Neuronal stem cell (in vitro differentiated cells): ENCODE measurements around the gene PRRX2.
A peak's percentile ranks its signal among the peaks of the same experiment; 100 is the strongest.

Experiments
- DNase-seq: peaks from one replicate; pipeline ENCODE4 v3.0.0-alpha.2; 2013; ENCODE audit warnings: low spot score
- H2AFZ ChIP-seq: one replicate; pipeline ENCODE4 v1.6.1; 2013; ENCODE audit warnings: mild to moderate bottlenecking, low read length, inconsistent platforms
- H2AK5ac ChIP-seq: 2 replicates; pipeline ENCODE4 v1.6.1; 2013; ENCODE audit warnings: low read depth, mild to moderate bottlenecking, inconsistent platforms, low read length, moderate library complexity, mixed read lengths
- H2BK120ac ChIP-seq: 2 replicates; pipeline ENCODE4 v1.6.1; 2013; ENCODE audit warnings: low read depth, mild to moderate bottlenecking, inconsistent platforms, low read length, moderate library complexity, mixed read lengths
- H2BK12ac ChIP-seq: one replicate; pipeline ENCODE4 v1.6.1; 2013; ENCODE audit warnings: low read length, inconsistent platforms
- H2BK15ac ChIP-seq: 2 replicates; pipeline ENCODE4 v1.6.1; 2013; ENCODE audit warnings: mild to moderate bottlenecking, low read length, inconsistent platforms, mixed read lengths
- H2BK5ac ChIP-seq: one replicate; pipeline ENCODE4 v1.6.1; 2013; ENCODE audit warnings: inconsistent platforms, mild to moderate bottlenecking, low read length, moderate library complexity
- H3K14ac ChIP-seq: one replicate; pipeline ENCODE4 v1.6.1; 2013; ENCODE audit warnings: low read length, inconsistent platforms
- H3K18ac ChIP-seq: 2 replicates; pipeline ENCODE4 v1.6.1; 2013; ENCODE audit warnings: low read length, inconsistent platforms
- H3K23ac ChIP-seq: 2 replicates; pipeline ENCODE4 v1.6.1; 2013; ENCODE audit warnings: low read depth, mild to moderate bottlenecking, mixed read lengths, low read length, inconsistent platforms; ENCODE audit not compliant: poor library complexity
- H3K27ac ChIP-seq: replicated peaks from 3 replicates; pipeline ENCODE4 v1.5.1; 2013; ENCODE audit warnings: low read length, inconsistent platforms
- H3K27me3 ChIP-seq, 3 experiments: 2 replicates each; pipeline ENCODE4 v1.6.1; 2013; ENCODE audit warnings: low read length in 3 of 3, mild to moderate bottlenecking in 2 of 3, inconsistent platforms in 1 of 3, low read depth in 1 of 3, mixed read lengths in 1 of 3, moderate library complexity in 1 of 3; ENCODE audit not compliant: control insufficient read depth in 3 of 3, insufficient read depth in 3 of 3
- H3K36me3 ChIP-seq, 2 donors: replicated peaks in 1 of 2; 2 replicates each; pipeline ENCODE4 v1.6.1; 2013; ENCODE audit warnings: low read length in 2 of 2; ENCODE audit not compliant: control insufficient read depth in 2 of 2, insufficient read depth in 2 of 2
- H3K4ac ChIP-seq: 2 replicates; pipeline ENCODE4 v1.6.1; 2013; ENCODE audit warnings: inconsistent platforms, mild to moderate bottlenecking, low read length, moderate library complexity
- H3K4me1 ChIP-seq, 2 donors: 1 replicate in 1 of 2; 2 replicates in 1 of 2; pipeline ENCODE4 v1.6.1; 2013; ENCODE audit warnings: low read length in 2 of 2, low read depth in 1 of 2; ENCODE audit not compliant: control insufficient read depth in 2 of 2, insufficient read depth in 1 of 2
- H3K4me2 ChIP-seq: one replicate; pipeline ENCODE4 v1.6.1; 2013; ENCODE audit warnings: mild to moderate bottlenecking, low read length, inconsistent platforms; ENCODE audit not compliant: insufficient read depth, poor library complexity, severe bottlenecking
- H3K4me3 ChIP-seq, 2 donors: 2 replicates each; pipeline ENCODE4 v1.5.1; 2013; ENCODE audit warnings: low read length in 2 of 2, mild to moderate bottlenecking in 2 of 2, inconsistent platforms in 1 of 2, moderate library complexity in 1 of 2
- H3K79me1 ChIP-seq: one replicate; pipeline ENCODE4 v1.6.1; 2013; ENCODE audit warnings: low read depth, mild to moderate bottlenecking, inconsistent platforms, low read length, moderate library complexity
- H3K9ac ChIP-seq: one replicate; pipeline ENCODE4 v1.6.1; 2013; ENCODE audit warnings: mild to moderate bottlenecking, low read depth, low read length, inconsistent platforms; ENCODE audit not compliant: poor library complexity
- H3K9me3 ChIP-seq, 2 donors: replicated peaks in 1 of 2; 2 replicates each; pipeline versions ENCODE3 to v1.6.1; 2013; ENCODE audit warnings: low read length in 2 of 2, mild to moderate bottlenecking in 2 of 2, inconsistent platforms in 1 of 2, low read depth in 1 of 2, mixed read lengths in 1 of 2, moderate library complexity in 1 of 2; ENCODE audit not compliant: control insufficient read depth in 2 of 2, insufficient read depth in 1 of 2
- H4K8ac ChIP-seq: one replicate; pipeline ENCODE4 v1.6.1; 2013; ENCODE audit warnings: low read depth, mild to moderate bottlenecking, inconsistent platforms, low read length, moderate library complexity
- H4K91ac ChIP-seq: one replicate; pipeline ENCODE4 v1.6.1; 2013; ENCODE audit warnings: low read length, low read depth, mild to moderate bottlenecking, inconsistent platforms; ENCODE audit not compliant: poor library complexity
- WGBS, 2 donors: extraction: QIAGEN DNeasy Blood & Tissue Kit; methylation state at CpG; one replicate each; pipeline ENCODE4 v1.1.7; 2013; ENCODE audit warnings: missing lambda C conversion rate in 2 of 2, mixed read lengths in 1 of 2; ENCODE audit not compliant: insufficient read length in 2 of 2, insufficient replicate concordance in 1 of 2; ENCODE audit errors: extremely low coverage in 2 of 2; 5-methylcytosine and 5-hydroxymethylcytosine counted together

Gene PRRX2

DNA sequence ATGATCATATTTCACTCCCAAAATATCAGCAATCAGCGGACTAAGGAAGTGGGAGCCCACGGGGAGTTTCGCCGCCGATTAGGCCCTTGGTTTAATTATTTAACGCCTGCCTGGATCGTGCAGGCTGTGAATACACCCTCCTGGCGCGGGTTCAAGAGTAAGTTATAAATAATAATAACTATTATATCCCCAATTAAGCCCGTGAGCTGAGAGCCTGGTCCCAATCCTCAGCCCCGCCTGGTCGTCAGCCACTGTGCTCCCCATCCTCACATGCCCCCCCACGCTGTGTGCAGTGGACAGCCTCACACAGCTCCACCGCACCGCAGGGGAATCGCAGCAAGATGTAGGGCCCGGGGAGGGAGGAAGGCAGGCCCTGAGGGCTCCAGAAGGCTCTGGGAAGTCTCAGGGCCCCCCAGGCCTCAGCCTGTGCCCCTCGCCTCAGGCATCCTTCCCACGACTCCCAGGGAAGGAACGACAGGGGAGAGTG lies 10.8 kb upstream of the PRRX2 start:
- no peak overlapping the region for H3K4me3 ChIP-seq
- no peak overlapping the region for H2BK120ac ChIP-seq
- peaks cover 0 to 2% of the 10 kb centered on the region in 2 donors for H3K36me3 ChIP-seq
- peak overlapping the region; percentile 74 for H2AK5ac ChIP-seq
- no peak overlapping the region for H3K9ac ChIP-seq
- peaks cover 0 to 8% of the 10 kb centered on the region in 2 donors for H3K4me1 ChIP-seq
- no peak overlapping the region for H4K8ac ChIP-seq
- H3K27me3 ChIP-seq = peaks cover 0 to 53% (median 0%) of the 10 kb centered on the region in 3 experiments
- H3K23ac ChIP-seq = no peak overlapping the region
- peak overlapping the region; percentile 75 for H2BK12ac ChIP-seq
- H3K9me3 ChIP-seq = peaks cover 0 to 4% of the 10 kb centered on the region in 2 donors
- H4K91ac ChIP-seq = no peak overlapping the region
- H2BK5ac ChIP-seq = no peak overlapping the region
- H3K4me2 ChIP-seq = no peak overlapping the region
- no peak overlapping the region for H3K18ac ChIP-seq
- no CpG with 5 or more reads among the region's 20 CpGs for WGBS, 2 donors
- no peak overlapping the region for H3K14ac ChIP-seq
- H2AFZ ChIP-seq = no peak overlapping the region
- peak overlapping the region; percentile 83 for H2BK15ac ChIP-seq
- DNase-seq = no peak
- H3K79me1 ChIP-seq = no peaks in the 10 kb centered on the region
- H3K4ac ChIP-seq = no peak overlapping the region
- no peak overlapping the region for H3K27ac ChIP-seq

GRCh38 chr9:129655154-129655553 lies 10.3 kb upstream of the PRRX2 start:
- Histone ChIP-seq H2BK15ac (no peak overlapping the region), H2BK5ac (no peak overlapping the region), H2AFZ (no peak overlapping the region), H3K27me3 (peaks cover 0 to 48% (median 0%) of the 10 kb centered on the region in 3 experiments), H3K9ac (no peak overlapping the region), H4K91ac (no peak overlapping the region), H3K4me1 (peaks cover 0 to 5% of the 10 kb centered on the region in 2 donors), H4K8ac (peak overlapping the region; percentile 43), H2BK12ac (no peak overlapping the region), H3K18ac (no peak overlapping the region), H2BK120ac (no peak overlapping the region), H3K4me3 (no peak overlapping the region), H3K14ac (no peak overlapping the region), H3K27ac (no peak overlapping the region), H3K9me3 (peaks cover 0 to 4% of the 10 kb centered on the region in 2 donors), H3K36me3 (peaks cover 0 to 2% of the 10 kb centered on the region in 2 donors), H3K79me1 (no peaks in the 10 kb centered on the region), H3K4ac (no peak overlapping the region), H3K4me2 (no peak overlapping the region), H3K23ac (peak overlapping the region; percentile 80), H2AK5ac (no peak overlapping the region)
- no peak for DNase-seq
- WGBS, 2 donors = no CpG with 5 or more reads among the region's 7 CpGs

DNA sequence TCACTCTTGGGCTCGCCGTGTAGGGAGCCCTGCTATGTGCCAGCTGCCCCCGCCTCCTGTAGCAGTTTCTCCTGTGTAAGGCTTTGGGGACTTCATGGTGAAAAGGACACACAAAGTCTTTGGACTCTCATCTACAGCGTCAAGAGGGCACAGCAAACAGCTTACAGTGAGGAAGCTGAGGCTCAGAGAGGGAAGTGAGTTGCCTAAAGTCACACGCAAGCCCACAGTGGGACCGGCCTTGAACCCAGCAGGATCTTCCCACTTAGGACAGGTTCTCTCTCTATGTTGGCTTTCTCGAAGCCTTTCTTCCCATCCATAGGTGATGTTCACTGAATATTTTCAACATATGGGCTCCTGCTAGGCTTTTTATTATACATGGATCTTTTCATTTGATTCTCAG lies 9.8 kb upstream of the PRRX2 start:
- Histone ChIP-seq H3K9ac (peak overlapping the region; percentile 66), H3K79me1 (no peaks in the 10 kb centered on the region), H4K91ac (no peak overlapping the region), H3K4me3 (peak overlapping the region in 1 of 2 donors; percentile 30), H3K9me3 (peaks cover 0 to 4% of the 10 kb centered on the region in 2 donors), H2BK15ac (peak overlapping the region; percentile 94), H3K4ac (no peak overlapping the region), H3K18ac (peak overlapping the region; percentile 38), H2AK5ac (no peak overlapping the region), H2BK120ac (no peak overlapping the region), H2AFZ (no peak overlapping the region), H2BK12ac (peak overlapping the region; percentile 66), H2BK5ac (no peak overlapping the region), H3K4me2 (no peak overlapping the region), H3K4me1 (peaks cover 0 to 5% of the 10 kb centered on the region in 2 donors), H3K14ac (no peak overlapping the region), H3K36me3 (peaks cover 0 to 2% of the 10 kb centered on the region in 2 donors), H3K27ac (no peak overlapping the region), H4K8ac (no peak overlapping the region), H3K27me3 (peaks cover 0 to 43% (median 0%) of the 10 kb centered on the region in 3 experiments), H3K23ac (no peak overlapping the region)
- no CpG with 5 or more reads among the region's 7 CpGs for WGBS, 2 donors
- DNase-seq = no peak

DNA sequence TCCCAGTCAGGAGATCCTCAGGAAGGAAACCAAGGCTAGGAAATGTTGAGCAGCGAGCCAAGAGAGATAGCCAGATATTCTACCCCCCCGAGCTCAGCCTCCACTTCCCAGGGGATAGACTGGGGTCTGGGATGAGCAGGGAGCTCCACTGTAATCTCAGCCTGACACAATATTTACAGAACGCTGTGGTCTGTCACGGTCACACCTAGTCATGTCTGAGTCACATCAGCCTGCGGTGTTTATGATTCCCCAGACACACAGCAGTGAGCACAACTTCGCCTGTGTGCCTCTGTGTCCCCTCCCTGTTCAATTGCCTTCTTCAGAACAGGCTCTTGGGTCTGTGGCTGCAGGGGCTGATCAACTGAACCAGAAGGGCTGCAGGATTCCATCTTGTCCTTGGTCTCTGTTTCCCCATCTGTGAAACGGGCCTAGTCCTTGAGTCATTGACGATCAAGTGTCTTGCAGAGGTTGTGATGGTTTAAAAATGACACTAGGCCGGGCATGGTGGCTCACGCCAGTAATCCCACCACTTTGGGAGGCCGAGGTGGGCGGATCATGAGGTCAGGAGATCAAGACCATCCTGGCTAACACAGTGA lies 8.6 kb upstream of the PRRX2 start:
- WGBS, 2 donors = no CpG with 5 or more reads among the region's 12 CpGs
- Histone ChIP-seq H4K91ac (no peak overlapping the region), H3K4ac (peak overlapping the region; percentile 66), H3K23ac (no peak overlapping the region), H2AK5ac (no peak overlapping the region), H3K9me3 (peaks cover 0 to 4% of the 10 kb centered on the region in 2 donors), H3K4me1 (peaks cover 0 to 5% of the 10 kb centered on the region in 2 donors), H3K27me3 (peaks cover 0 to 43% (median 0%) of the 10 kb centered on the region in 3 experiments), H3K4me3 (no peak overlapping the region), H3K14ac (no peak overlapping the region), H2BK15ac (peak overlapping the region; percentile 1), H2AFZ (no peak overlapping the region), H3K27ac (no peak overlapping the region), H2BK120ac (no peak overlapping the region), H2BK5ac (no peak overlapping the region), H2BK12ac (peak overlapping the region; percentile 16), H3K9ac (no peak overlapping the region), H3K4me2 (no peak overlapping the region), H3K18ac (no peak overlapping the region), H3K79me1 (no peaks in the 10 kb centered on the region), H4K8ac (peak overlapping the region; percentile 43), H3K36me3 (peaks cover 0 to 2% of the 10 kb centered on the region in 2 donors)
- DNase-seq = no peak
